BLaER1 (cell line): ENCODE measurements around the gene PTPRD.

ENCODE experiments used
- H3K27ac ChIP-seq: shearing (Covaris generic); formaldehyde crosslinking; 2 replicates; pipeline ENCODE4 v1.8.1; 2022
- H3K27me3 ChIP-seq: shearing (Covaris generic); formaldehyde crosslinking; 2 replicates; pipeline ENCODE4 v1.8.1; 2022
- H3K36me3 ChIP-seq: shearing (Covaris generic); formaldehyde crosslinking; 2 replicates; pipeline ENCODE4 v1.8.1; 2022
- H3K4me1 ChIP-seq: shearing (Covaris generic); formaldehyde crosslinking; 2 replicates; pipeline ENCODE4 v1.8.1; 2022
- H3K4me2 ChIP-seq: shearing (Covaris generic); formaldehyde crosslinking; 2 replicates; pipeline ENCODE4 v1.8.1; 2022
- H3K4me3 ChIP-seq: shearing (Covaris generic); formaldehyde crosslinking; 2 replicates; pipeline ENCODE4 v1.8.1; 2022
- H3K9ac ChIP-seq: shearing (Covaris generic); formaldehyde crosslinking; 2 replicates; pipeline ENCODE4 v1.8.1; 2022
- H3K9me3 ChIP-seq: shearing (Covaris generic); formaldehyde crosslinking; 2 replicates; pipeline ENCODE4 v1.8.1; 2022
- H4K20me1 ChIP-seq: shearing (Covaris generic); formaldehyde crosslinking; 2 replicates; pipeline ENCODE4 v1.8.1; 2022
- Cebpa-rat ChIP-seq: shearing (Covaris generic); IDR thresholded peaks from 2 replicates; pipeline ENCODE4 v1.8.1; 2022

The PTPRD gene

DNA sequence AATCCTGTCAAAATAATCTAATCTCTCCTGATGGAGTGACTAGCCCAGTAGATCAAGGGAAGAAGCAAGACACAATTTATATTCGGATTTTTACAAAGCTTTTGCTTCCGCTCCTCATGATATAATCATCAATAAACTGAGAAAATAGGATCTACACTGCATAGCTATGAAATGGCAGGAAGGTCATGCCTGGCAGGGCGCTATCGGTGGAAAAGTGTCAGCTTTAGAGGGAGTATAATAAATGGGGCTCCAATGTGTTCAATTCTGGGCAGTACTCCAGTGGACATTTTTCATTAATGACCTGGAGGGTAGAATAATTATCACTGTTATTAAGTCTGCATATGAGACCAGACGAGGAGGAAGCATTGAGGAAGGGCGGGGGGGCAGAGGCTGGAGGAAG, 1799.9 kb downstream of the PTPRD start:
- no peak for TF ChIP-seq Cebpa-rat
- Histone ChIP-seq H3K4me3 (no peak overlapping the region), H3K36me3 (no peaks in the 10 kb centered on the region), H3K27ac (no peak overlapping the region), H3K27me3 (no peaks in the 10 kb centered on the region), H3K4me1 (peaks cover 9% of the 10 kb centered on the region), H3K9ac (no peak overlapping the region), H3K9me3 (no peaks in the 10 kb centered on the region), H3K4me2 (no peak overlapping the region), H4K20me1 (no peaks in the 10 kb centered on the region)

- no peaks in the 10 kb centered on the region for H3K36me3 ChIP-seq
- H3K9ac ChIP-seq = no peak overlapping the region
Observed at GRCh38 chr9:8809741-8810140, 1803.1 kb downstream of the PTPRD start.

GRCh38 chr9:8806150-8806549, 1806.7 kb downstream of the PTPRD start:
- no peaks in the 10 kb centered on the region for H3K27me3 ChIP-seq
- H3K27ac ChIP-seq = no peak overlapping the region
- H3K36me3 ChIP-seq = no peaks in the 10 kb centered on the region
- H3K4me3 ChIP-seq = no peak overlapping the region
- H3K4me2 ChIP-seq = no peak overlapping the region
- no peaks in the 10 kb centered on the region for H3K4me1 ChIP-seq
- TF ChIP-seq Cebpa-rat = no peak
- no peaks in the 10 kb centered on the region for H4K20me1 ChIP-seq
- H3K9ac ChIP-seq = no peak overlapping the region
- H3K9me3 ChIP-seq = no peaks in the 10 kb centered on the region

More at GRCh38 chr9:8809741-8810140, 1803.1 kb downstream of the PTPRD start:
- H3K27ac ChIP-seq = no peak overlapping the region
- H3K4me3 ChIP-seq = no peak overlapping the region
- no peak overlapping the region for H3K4me2 ChIP-seq
- H3K27me3 ChIP-seq = no peaks in the 10 kb centered on the region
- H4K20me1 ChIP-seq = no peaks in the 10 kb centered on the region
- H3K9me3 ChIP-seq = no peaks in the 10 kb centered on the region
- TF ChIP-seq Cebpa-rat = no peak
- no peaks in the 10 kb centered on the region for H3K4me1 ChIP-seq

- H3K27ac ChIP-seq = no peak overlapping the region
- no peaks in the 10 kb centered on the region for H3K27me3 ChIP-seq
- no peak overlapping the region for H3K4me3 ChIP-seq
- H3K4me2 ChIP-seq = no peak overlapping the region
- no peaks in the 10 kb centered on the region for H4K20me1 ChIP-seq
- H3K4me1 ChIP-seq = no peaks in the 10 kb centered on the region
- H3K36me3 ChIP-seq = no peaks in the 10 kb centered on the region
- no peak overlapping the region for H3K9ac ChIP-seq
- H3K9me3 ChIP-seq = no peaks in the 10 kb centered on the region
- no peak for TF ChIP-seq Cebpa-rat
Observed at GRCh38 chr9:8804613-8805012, 1808.2 kb downstream of the PTPRD start.

- no peak for TF ChIP-seq Cebpa-rat
- H3K27me3 ChIP-seq = no peaks in the 10 kb centered on the region
- H3K4me2 ChIP-seq = no peak overlapping the region
- no peak overlapping the region for H3K27ac ChIP-seq
- H3K4me3 ChIP-seq = no peak overlapping the region
- no peaks in the 10 kb centered on the region for H3K9me3 ChIP-seq
- H3K36me3 ChIP-seq = no peaks in the 10 kb centered on the region
- no peak overlapping the region for H3K9ac ChIP-seq
- no peaks in the 10 kb centered on the region for H3K4me1 ChIP-seq
- no peaks in the 10 kb centered on the region for H4K20me1 ChIP-seq
Observed at GRCh38 chr9:8802242-8802641, 1810.6 kb downstream of the PTPRD start.

- no peaks in the 10 kb centered on the region for H4K20me1 ChIP-seq
- no peak for TF ChIP-seq Cebpa-rat
Observed at GRCh38 chr9:8800196-8800595, 1812.6 kb downstream of the PTPRD start.

GRCh38 chr9:8799615-8800014, 1813.2 kb downstream of the PTPRD start:
- H3K4me2 ChIP-seq = no peak overlapping the region
- no peaks in the 10 kb centered on the region for H3K4me1 ChIP-seq
- no peaks in the 10 kb centered on the region for H3K36me3 ChIP-seq
- H3K9me3 ChIP-seq = no peaks in the 10 kb centered on the region
- H3K4me3 ChIP-seq = no peak overlapping the region
- no peak for TF ChIP-seq Cebpa-rat
- no peaks in the 10 kb centered on the region for H4K20me1 ChIP-seq
- H3K27ac ChIP-seq = no peak overlapping the region
- no peaks in the 10 kb centered on the region for H3K27me3 ChIP-seq
- H3K9ac ChIP-seq = no peak overlapping the region

More at GRCh38 chr9:8800196-8800595, 1812.6 kb downstream of the PTPRD start:
- no peak overlapping the region for H3K27ac ChIP-seq
- H3K4me3 ChIP-seq = no peak overlapping the region
- H3K27me3 ChIP-seq = no peaks in the 10 kb centered on the region
- H3K36me3 ChIP-seq = no peaks in the 10 kb centered on the region
- H3K9me3 ChIP-seq = no peaks in the 10 kb centered on the region
- H3K9ac ChIP-seq = no peak overlapping the region
- H3K4me1 ChIP-seq = no peaks in the 10 kb centered on the region
- H3K4me2 ChIP-seq = no peak overlapping the region

GRCh38 chr9:8799206-8799605, 1813.6 kb downstream of the PTPRD start:
- H3K4me2 ChIP-seq = no peak overlapping the region

DNA sequence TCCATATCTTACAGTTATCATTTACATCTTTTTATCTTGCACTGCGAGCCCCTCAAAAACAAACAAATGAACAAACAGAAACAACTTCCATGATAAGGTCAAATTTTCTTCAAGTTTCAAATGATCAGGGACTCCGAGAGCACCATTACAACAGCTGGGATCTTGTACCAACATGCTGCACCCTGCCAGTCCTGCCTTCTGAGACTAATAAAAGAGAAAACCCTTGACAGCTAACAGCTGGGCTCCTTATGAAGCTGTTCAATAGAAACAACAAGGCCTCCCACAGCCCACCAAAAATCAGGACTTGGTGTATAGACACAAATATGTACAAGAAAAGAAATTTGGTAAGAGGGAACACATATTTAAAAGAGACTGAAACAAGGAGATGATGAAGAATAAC, 1828.0 kb downstream of the PTPRD start:
- Histone ChIP-seq H3K4me2 (no peak overlapping the region), H3K9me3 (no peaks in the 10 kb centered on the region), H3K4me3 (no peak overlapping the region), H3K27ac (no peak overlapping the region), H4K20me1 (no peaks in the 10 kb centered on the region), H3K4me1 (no peaks in the 10 kb centered on the region), H3K9ac (no peak overlapping the region), H3K36me3 (no peaks in the 10 kb centered on the region), H3K27me3 (no peaks in the 10 kb centered on the region)
- TF ChIP-seq Cebpa-rat = no peak

More at GRCh38 chr9:8799206-8799605, 1813.6 kb downstream of the PTPRD start:
- Histone ChIP-seq H3K36me3 (no peaks in the 10 kb centered on the region), H3K4me1 (no peaks in the 10 kb centered on the region), H4K20me1 (no peaks in the 10 kb centered on the region), H3K27ac (no peak overlapping the region), H3K9ac (no peak overlapping the region), H3K27me3 (no peaks in the 10 kb centered on the region), H3K9me3 (no peaks in the 10 kb centered on the region), H3K4me3 (no peak overlapping the region)
- no peak for TF ChIP-seq Cebpa-rat

GRCh38 chr9:8783941-8784340, 1828.9 kb downstream of the PTPRD start:
- H3K27ac ChIP-seq = no peak overlapping the region
- TF ChIP-seq Cebpa-rat = no peak
- no peaks in the 10 kb centered on the region for H3K9me3 ChIP-seq

GRCh38 chr9:8782237-8782636, 1830.6 kb downstream of the PTPRD start:
- H3K4me1 ChIP-seq = no peaks in the 10 kb centered on the region
- H3K36me3 ChIP-seq = no peaks in the 10 kb centered on the region
- no peak overlapping the region for H3K9ac ChIP-seq
- no peak for TF ChIP-seq Cebpa-rat
- H3K9me3 ChIP-seq = no peaks in the 10 kb centered on the region
- no peak overlapping the region for H3K4me3 ChIP-seq
- no peaks in the 10 kb centered on the region for H4K20me1 ChIP-seq
- H3K27ac ChIP-seq = no peak overlapping the region
- no peak overlapping the region for H3K4me2 ChIP-seq
- H3K27me3 ChIP-seq = no peaks in the 10 kb centered on the region

More at GRCh38 chr9:8783941-8784340, 1828.9 kb downstream of the PTPRD start:
- Histone ChIP-seq H4K20me1 (no peaks in the 10 kb centered on the region), H3K27me3 (no peaks in the 10 kb centered on the region), H3K4me1 (no peaks in the 10 kb centered on the region), H3K9ac (no peak overlapping the region), H3K4me2 (no peak overlapping the region), H3K36me3 (no peaks in the 10 kb centered on the region), H3K4me3 (no peak overlapping the region)
